ENCODE data around the gene ALPL.

ALPL gene

DNA sequence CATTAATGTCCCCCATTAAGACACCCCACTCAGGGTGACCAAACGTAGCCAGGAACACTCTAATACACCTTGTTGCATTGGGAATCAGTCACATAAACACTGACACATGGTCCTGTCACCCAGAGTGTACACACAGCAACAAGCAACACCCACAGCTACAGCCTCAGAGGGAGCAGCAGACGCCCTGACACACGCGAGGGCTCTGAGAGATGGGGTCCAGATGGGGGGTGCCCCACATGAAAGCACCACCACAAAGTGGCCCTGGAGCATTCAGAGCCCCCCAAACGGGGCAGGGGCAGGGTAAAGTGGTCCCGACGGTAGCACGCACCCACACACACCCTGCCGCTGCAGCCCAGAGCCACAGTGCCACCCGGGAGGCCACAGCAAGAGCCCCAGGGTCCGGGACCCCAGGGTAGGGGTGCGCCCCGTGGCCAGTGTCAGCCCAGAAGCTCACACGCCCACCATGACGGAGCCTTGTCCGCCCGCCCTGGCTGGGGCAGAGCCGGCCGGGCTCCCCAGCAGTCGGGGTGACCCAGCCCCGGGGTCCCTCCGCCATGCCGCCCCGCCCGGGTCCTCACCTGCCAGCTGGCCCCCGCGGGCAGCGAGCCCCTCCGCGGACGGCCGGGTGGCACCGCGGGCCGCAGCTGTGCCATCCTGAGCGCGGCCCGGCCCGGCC, 112.7 kb downstream of the ALPL start:
- no peak for FAIRE-seq

DNA sequence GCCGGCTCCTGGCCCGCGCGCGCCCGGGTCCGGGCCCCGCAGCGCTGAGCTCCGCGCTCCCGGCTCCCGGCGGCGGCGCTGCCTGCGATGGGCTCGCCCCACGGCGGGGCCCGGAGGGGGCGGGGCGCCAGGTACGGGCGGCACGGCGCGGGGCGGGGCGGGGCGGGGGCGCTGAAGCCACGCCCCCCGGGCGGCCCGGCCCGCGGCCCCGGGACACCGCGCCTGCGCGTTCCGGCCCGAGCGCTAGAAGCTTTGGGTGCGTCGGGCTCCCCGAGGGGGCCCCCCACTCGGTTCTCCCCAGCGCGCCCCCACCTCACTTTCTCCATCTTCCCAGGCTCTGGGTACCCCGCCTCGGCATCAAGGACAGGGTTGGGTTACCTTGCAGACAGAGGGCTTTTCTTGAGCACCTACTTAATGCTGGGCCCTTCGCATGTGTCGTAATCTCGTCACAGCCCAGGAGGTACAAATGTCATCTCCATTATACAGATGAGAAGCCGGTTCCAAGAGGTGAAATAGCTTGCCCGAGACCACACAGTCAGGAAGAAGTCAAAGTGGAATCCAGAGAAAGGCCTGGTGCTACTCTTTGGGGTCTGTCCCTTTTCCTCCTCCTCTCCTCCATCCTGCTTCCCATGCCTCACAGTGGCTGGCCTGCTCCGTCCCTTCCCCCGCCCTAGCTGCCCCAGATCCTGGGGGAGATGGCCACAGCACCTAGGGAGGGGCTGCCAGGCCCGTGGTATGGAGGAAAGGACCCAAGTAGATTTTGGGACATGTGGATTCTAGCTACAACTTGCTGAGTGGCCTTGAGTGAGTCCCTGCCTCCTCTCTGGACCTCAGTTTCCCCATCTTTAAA, 113.5 kb downstream of the ALPL start:
- FAIRE-seq: no peak

DNA sequence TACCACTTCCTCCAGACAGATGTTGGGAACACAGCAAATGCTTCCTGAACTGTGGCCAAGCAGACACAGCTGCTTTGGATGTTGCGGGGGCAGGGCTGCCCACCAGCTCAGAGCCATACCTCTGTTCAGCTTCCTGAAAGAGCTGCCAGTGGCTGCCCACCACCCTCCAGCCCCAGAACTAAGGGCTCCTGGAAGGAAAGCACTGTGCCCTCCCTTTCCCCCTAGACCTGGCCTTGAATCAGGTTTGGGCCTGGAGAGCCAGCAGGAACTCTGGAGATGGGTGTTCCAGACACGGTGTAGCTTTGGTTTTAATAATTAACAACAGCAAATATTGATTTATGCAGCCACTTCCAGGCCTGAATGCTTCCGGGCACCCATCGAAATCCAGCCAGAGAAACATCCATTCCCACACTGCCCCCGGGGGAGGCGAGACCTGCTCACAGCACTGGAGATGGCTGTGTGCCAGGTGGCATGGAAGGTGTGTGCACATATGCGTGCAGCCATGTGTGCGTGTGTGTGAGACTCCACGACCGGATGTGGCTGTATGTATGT, 114.3 kb downstream of the ALPL start:
- FAIRE-seq: no peak

DNA sequence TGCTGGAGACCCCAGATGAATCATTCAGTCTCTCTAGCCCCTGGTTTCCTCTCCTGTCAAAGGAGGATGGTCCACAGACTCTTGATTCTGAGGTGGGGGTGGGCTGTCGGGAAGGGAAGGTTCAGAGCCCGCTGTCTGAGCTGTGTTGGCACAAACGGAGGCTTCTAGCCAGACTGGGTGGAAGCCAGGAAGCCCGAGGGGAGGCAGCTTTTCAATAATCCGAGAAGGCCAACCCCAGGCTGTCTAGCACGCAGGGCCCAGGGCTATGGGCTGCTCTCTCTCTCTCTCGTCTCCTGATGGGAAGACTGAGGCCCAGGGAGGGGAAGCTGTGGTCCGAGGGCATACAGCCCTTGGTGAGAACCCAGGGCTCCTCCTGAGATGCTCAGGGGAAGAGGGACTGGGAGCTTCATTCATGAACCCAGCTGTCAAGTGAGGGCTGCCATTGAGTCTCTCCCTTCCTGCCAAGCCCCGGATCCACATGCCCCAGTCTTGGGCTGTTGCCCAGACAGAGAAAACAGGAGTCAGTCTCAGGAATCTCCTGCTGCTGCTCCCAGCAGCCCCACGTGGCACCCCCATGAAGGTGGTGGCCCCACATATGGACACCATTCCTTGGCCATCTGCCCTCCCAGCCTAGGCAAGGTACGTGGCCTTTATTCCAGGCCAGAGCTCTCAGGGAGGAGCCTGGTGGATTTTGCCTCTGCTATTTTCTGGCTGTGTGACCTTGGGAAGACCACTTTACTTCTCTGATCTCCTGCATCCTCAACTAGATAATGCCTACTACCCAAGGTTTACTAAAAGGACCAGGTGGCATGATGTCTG, 115.6 kb downstream of the ALPL start:
- no peak for FAIRE-seq

DNA sequence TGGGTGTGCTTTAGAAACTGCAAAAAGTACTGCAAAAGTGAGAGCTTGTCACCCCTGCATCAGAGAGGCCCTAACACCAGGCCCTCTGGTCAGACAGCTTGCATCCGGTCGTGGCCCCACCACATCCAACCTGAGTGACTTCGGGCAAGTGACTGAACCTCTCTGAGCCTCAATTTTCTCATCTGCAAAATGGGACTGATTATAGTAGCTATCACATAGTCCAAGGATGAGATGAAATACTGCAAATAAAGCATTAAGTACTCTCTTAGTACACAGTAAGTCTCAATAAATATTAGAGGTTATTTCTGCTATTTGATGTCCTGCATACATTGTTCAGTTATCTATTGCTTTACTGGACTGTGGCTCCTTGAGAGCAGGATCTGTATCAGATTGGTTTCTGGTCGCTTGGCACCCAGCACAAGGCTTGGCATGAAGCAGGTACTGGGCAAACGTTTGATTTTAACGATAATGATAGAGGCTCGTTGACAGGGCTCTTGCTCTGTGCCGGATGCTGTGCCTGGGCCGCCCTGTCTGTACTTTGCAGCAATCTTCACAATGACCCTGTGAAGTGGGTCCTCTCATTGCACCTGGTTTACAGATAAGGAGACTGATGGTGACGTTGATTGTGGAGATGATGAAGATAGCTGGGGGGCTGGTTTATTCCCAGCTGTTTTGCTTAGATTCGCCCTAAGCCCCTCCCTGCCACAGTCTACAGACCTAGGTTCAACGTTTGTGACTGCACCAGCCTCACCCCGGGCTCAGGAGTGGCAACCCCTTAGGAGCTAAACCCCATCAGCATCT, 116.4 kb downstream of the ALPL start:
- no peak for FAIRE-seq

DNA sequence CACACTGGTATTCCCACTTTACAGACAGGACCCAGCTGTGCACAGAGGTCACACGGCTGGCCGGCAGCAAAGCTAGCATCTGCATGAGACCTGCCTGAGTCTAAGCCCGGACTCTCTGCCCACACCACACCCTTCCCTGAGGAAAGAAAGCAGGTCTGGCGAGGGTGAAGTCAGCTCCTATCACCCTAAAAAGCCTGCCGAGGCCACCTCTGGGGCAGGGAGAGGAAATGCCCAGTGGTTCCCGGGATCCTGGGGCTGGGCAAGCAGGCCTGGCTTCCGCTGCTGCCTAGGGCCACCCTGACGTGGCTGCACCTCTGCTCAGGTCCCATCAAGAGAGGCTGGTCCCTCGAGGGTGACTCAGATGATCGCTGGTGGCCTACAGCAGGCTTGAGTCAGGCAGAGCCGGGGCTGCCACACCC, 117.7 kb downstream of the ALPL start:
- FAIRE-seq: no peak
